Measurements from ENCODE around the gene MET.

The MET gene

GRCh38 chr7:116665332-116665996 is 6.5 kb upstream of the MET start:
- no peaks in the 10 kb centered on the region for H3K9me3 ChIP-seq (ENCODE audit: insufficient read depth, low read depth, low read length)
- WGBS = 98% methylated on average over 1 of the region's 2 CpGs
- no peaks in the 10 kb centered on the region for H3K4me1 ChIP-seq (ENCODE audit: insufficient read depth, low read length)
- H3K9ac ChIP-seq (ENCODE audit: low read depth, low read length) = no peak overlapping the region
- no peaks in the 10 kb centered on the region for H3K36me3 ChIP-seq (ENCODE audit: insufficient read depth, low read length)
- H3K4me3 ChIP-seq (ENCODE audit: low read length) = no peak overlapping the region
- no peak overlapping the region for H3K27ac ChIP-seq (ENCODE audit: low read depth, low read length)
- H3K27me3 ChIP-seq (ENCODE audit: insufficient read depth, low read length) = peaks cover under 1% of the 10 kb centered on the region; the same call in 1 of the 2 replicates

DNA sequence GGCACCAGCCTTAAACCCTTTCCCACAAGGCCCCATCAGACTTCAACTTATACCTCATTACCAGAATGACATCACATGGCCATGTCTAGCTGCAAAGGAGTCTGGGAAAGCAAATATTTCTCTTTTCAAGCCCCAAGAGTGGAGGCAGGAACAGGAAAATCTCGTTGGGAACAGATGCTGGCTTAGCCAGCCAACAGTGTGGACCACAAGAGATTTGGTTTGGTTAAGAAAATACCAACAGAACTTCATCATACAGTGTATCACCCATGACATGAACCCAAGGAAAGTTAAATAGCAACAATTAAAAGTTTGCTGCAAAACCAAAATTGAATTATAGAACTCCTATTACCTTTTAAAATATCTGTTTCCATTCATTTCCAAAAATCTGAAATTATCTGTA is 2.2 kb upstream of the MET start:
- 82% methylated on average over 1 of the region's 1 CpG for WGBS
- Histone ChIP-seq H3K27ac (ENCODE audit: low read depth, low read length) (no peak overlapping the region), H3K4me1 (ENCODE audit: insufficient read depth, low read length) (peaks cover 20% of the 10 kb centered on the region), H3K27me3 (ENCODE audit: insufficient read depth, low read length) (peaks cover 42% of the 10 kb centered on the region), H3K36me3 (ENCODE audit: insufficient read depth, low read length) (no peaks in the 10 kb centered on the region), H3K4me3 (ENCODE audit: low read length) (no peak overlapping the region), H3K9me3 (ENCODE audit: insufficient read depth, low read depth, low read length) (no peaks in the 10 kb centered on the region), H3K9ac (ENCODE audit: low read depth, low read length) (no peak overlapping the region)

- H3K36me3 ChIP-seq (ENCODE audit: insufficient read depth, low read length) = no peaks in the 10 kb centered on the region
- H3K27me3 ChIP-seq (ENCODE audit: insufficient read depth, low read length) = peaks cover 46% of the 10 kb centered on the region
- no peak overlapping the region for H3K9ac ChIP-seq (ENCODE audit: low read depth, low read length)
- 92% methylated on average over 3 of the region's 3 CpGs for WGBS
- H3K4me3 ChIP-seq (ENCODE audit: low read length) = no peak overlapping the region
- no peak overlapping the region for H3K27ac ChIP-seq (ENCODE audit: low read depth, low read length)
- peaks cover 22% of the 10 kb centered on the region for H3K4me1 ChIP-seq (ENCODE audit: insufficient read depth, low read length)
- no peaks in the 10 kb centered on the region for H3K9me3 ChIP-seq (ENCODE audit: insufficient read depth, low read depth, low read length)
Measured at GRCh38 chr7:116670409-116671015, 1.5 kb upstream of the MET start.

GRCh38 chr7:116671111-116671510 is 885 bp upstream of the MET start:
- H3K27ac ChIP-seq (ENCODE audit: low read depth, low read length) = no peak overlapping the region
- H3K9ac ChIP-seq (ENCODE audit: low read depth, low read length) = no peak overlapping the region
- peak overlapping the region; percentile 81 for H3K4me3 ChIP-seq (ENCODE audit: low read length)
- WGBS = 92% methylated on average over 7 of the region's 7 CpGs
- peaks cover 46% of the 10 kb centered on the region for H3K27me3 ChIP-seq (ENCODE audit: insufficient read depth, low read length)
- no peaks in the 10 kb centered on the region for H3K36me3 ChIP-seq (ENCODE audit: insufficient read depth, low read length)
- H3K4me1 ChIP-seq (ENCODE audit: insufficient read depth, low read length) = peaks cover 22% of the 10 kb centered on the region
- no peaks in the 10 kb centered on the region for H3K9me3 ChIP-seq (ENCODE audit: insufficient read depth, low read depth, low read length)

DNA sequence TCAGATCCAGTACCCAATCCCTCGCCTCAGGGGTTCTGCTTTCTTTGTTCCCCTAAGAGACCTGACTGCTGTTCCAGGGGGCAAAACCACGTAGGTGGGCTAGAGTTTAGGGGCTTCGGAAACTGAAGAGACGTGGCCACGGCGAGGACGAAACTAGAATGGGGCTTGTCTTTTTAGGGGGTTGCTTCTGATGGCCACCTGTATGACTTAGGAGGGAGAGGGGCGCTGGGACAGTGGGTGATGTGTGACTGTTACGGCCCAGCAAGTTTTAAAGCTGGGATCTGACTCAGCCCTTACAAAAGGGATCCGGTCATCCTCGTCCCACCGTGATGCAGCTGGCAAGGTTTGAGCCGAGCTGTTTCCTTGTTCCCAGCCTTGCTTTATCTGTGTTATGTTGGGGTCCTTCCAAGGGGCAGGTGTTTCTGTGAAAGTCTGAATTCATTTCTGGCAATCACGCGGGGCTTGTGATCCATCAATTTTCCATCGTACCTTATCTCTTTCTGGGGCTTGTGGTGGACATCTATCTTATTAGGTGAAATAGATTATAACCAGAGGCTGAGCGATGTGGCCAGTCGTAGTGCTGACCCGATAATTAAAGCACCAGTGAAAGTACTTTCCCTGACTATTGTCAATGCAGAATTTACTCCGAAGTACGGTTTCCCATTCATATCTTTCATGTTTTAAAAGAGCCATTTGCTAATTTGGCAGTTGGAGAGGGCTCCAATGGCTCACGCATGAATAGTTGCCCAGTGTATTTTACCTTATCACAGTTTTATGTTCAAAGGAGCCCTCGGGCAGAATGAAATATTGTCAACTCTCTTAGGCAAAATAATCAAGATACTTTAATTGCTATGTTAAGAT is 830 bp downstream of the MET start:
- no peaks in the 10 kb centered on the region for H3K9me3 ChIP-seq (ENCODE audit: insufficient read depth, low read depth, low read length)
- 24% methylated on average over 23 of the region's 23 CpGs for WGBS
- peaks cover 46% of the 10 kb centered on the region for H3K27me3 ChIP-seq (ENCODE audit: insufficient read depth, low read length)
- H3K9ac ChIP-seq (ENCODE audit: low read depth, low read length) = peak overlapping the region; percentile 72
- H3K36me3 ChIP-seq (ENCODE audit: insufficient read depth, low read length) = no peaks in the 10 kb centered on the region
- peak overlapping the region; percentile 81 for H3K4me3 ChIP-seq (ENCODE audit: low read length)
- no peak overlapping the region for H3K27ac ChIP-seq (ENCODE audit: low read depth, low read length)
- H3K4me1 ChIP-seq (ENCODE audit: insufficient read depth, low read length) = peaks cover 22% of the 10 kb centered on the region

- Histone ChIP-seq H3K9me3 (ENCODE audit: insufficient read depth, low read depth, low read length) (no peaks in the 10 kb centered on the region), H3K27me3 (ENCODE audit: insufficient read depth, low read length) (peaks cover 46% of the 10 kb centered on the region), H3K27ac (ENCODE audit: low read depth, low read length) (no peak overlapping the region), H3K9ac (ENCODE audit: low read depth, low read length) (no peak overlapping the region), H3K36me3 (ENCODE audit: insufficient read depth, low read length) (no peaks in the 10 kb centered on the region), H3K4me3 (ENCODE audit: low read length) (peak overlapping the region; percentile 81), H3K4me1 (ENCODE audit: insufficient read depth, low read length) (peaks cover 25% of the 10 kb centered on the region)
- WGBS = 66% methylated on average over 2 of the region's 3 CpGs
Measured at GRCh38 chr7:116673457-116673865, 1.5 kb downstream of the MET start.

GRCh38 chr7:116674508-116675173 is 2.6 kb downstream of the MET start:
- H3K9me3 ChIP-seq (ENCODE audit: insufficient read depth, low read depth, low read length) = no peaks in the 10 kb centered on the region
- no peak overlapping the region for H3K9ac ChIP-seq (ENCODE audit: low read depth, low read length)
- 78% methylated on average over 7 of the region's 7 CpGs for WGBS
- no peaks in the 10 kb centered on the region for H3K36me3 ChIP-seq (ENCODE audit: insufficient read depth, low read length)
- H3K27me3 ChIP-seq (ENCODE audit: insufficient read depth, low read length) = peaks cover 46% of the 10 kb centered on the region
- H3K27ac ChIP-seq (ENCODE audit: low read depth, low read length) = no peak overlapping the region
- H3K4me1 ChIP-seq (ENCODE audit: insufficient read depth, low read length) = peaks cover 25% of the 10 kb centered on the region
- H3K4me3 ChIP-seq (ENCODE audit: low read length) = no peak overlapping the region

- no peak overlapping the region for H3K27ac ChIP-seq (ENCODE audit: low read depth, low read length)
- no peak overlapping the region for H3K9ac ChIP-seq (ENCODE audit: low read depth, low read length)
- 94% methylated on average over 2 of the region's 6 CpGs for WGBS
- H3K27me3 ChIP-seq (ENCODE audit: insufficient read depth, low read length) = peaks cover 41% of the 10 kb centered on the region
- no peak overlapping the region for H3K4me3 ChIP-seq (ENCODE audit: low read length)
- no peaks in the 10 kb centered on the region for H3K36me3 ChIP-seq (ENCODE audit: insufficient read depth, low read length)
- peaks cover 25% of the 10 kb centered on the region for H3K4me1 ChIP-seq (ENCODE audit: insufficient read depth, low read length)
- no peaks in the 10 kb centered on the region for H3K9me3 ChIP-seq (ENCODE audit: insufficient read depth, low read depth, low read length)
Measured at GRCh38 chr7:116675812-116676355, 3.9 kb downstream of the MET start.

- Histone ChIP-seq H3K9ac (ENCODE audit: low read depth, low read length) (no peak overlapping the region), H3K9me3 (ENCODE audit: insufficient read depth, low read depth, low read length) (no peaks in the 10 kb centered on the region), H3K4me1 (ENCODE audit: insufficient read depth, low read length) (peaks cover 15% of the 10 kb centered on the region), H3K4me3 (ENCODE audit: low read length) (no peak overlapping the region), H3K27ac (ENCODE audit: low read depth, low read length) (no peak overlapping the region), H3K36me3 (ENCODE audit: insufficient read depth, low read length) (no peaks in the 10 kb centered on the region), H3K27me3 (ENCODE audit: insufficient read depth, low read length) (peaks cover 15% of the 10 kb centered on the region)
- whole genome bisulfite sequencing = 100% methylated on average over 1 of the region's 1 CpG
Measured at GRCh38 chr7:116678780-116679179, 6.8 kb downstream of the MET start.

DNA sequence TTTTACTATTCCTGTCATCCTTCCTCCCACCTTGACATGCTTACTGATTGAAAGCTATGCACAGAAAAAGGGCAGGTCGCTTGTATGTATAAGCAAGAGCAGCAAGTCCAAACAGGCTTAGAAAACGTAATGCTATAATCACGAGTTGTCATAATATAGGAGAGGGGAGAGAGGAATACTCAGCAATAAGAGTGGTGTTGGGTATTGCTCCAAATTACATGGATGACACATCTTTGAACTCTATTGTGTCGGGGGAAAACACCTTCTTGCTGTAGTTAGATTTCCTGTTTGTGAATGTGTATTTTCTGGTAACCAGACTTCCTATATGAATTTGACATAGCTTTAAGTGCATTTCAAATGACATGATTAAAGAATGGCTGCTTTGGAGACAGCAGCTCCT is 7.5 kb downstream of the MET start:
- 94% methylated on average over 4 of the region's 4 CpGs for WGBS
- no peak overlapping the region for H3K27ac ChIP-seq (ENCODE audit: low read depth, low read length)
- peaks cover 8% of the 10 kb centered on the region for H3K4me1 ChIP-seq (ENCODE audit: insufficient read depth, low read length)
- no peaks in the 10 kb centered on the region for H3K36me3 ChIP-seq (ENCODE audit: insufficient read depth, low read length)
- H3K27me3 ChIP-seq (ENCODE audit: insufficient read depth, low read length) = peaks cover 7% of the 10 kb centered on the region; the same call in 1 of the 2 replicates
- no peak overlapping the region for H3K9ac ChIP-seq (ENCODE audit: low read depth, low read length)
- no peaks in the 10 kb centered on the region for H3K9me3 ChIP-seq (ENCODE audit: insufficient read depth, low read depth, low read length)
- H3K4me3 ChIP-seq (ENCODE audit: low read length) = no peak overlapping the region
